Stomach (tissue), 9 donors: ENCODE results near the gene BCL6B. TPM values are rescaled to one million over a fixed set of nuclear protein-coding genes. Genes with fewer than 3 reads are reported as not detected.
A peak's percentile ranks its signal among the peaks of the same experiment; 100 is the strongest.

Experiments
- DNase-seq, 2 donors: peaks; one replicate each; pipeline versions ENCODE4 v3.0.0 to v3.0.0-alpha.2; 2013 to 2019
- H3K27ac ChIP-seq, 5 donors: fragments of 200-600 bp in 4 of 5; sonication (generic) in 4 of 5; one replicate each; pipeline ENCODE4 v1.5.1; 2013 to 2019; ENCODE audit warnings: mild to moderate bottlenecking in 1 of 5, moderate library complexity in 1 of 5
- H3K27me3 ChIP-seq, 3 donors: fragments of 200-600 bp; sonication (generic); one replicate each; pipeline ENCODE4 v1.5.1; 2017 to 2019; ENCODE audit warnings: mixed run types in 1 of 3
- H3K36me3 ChIP-seq, 4 donors: fragments of 200-600 bp; sonication (generic); 1 replicate in 3 of 4; 2 replicates in 1 of 4; pipeline ENCODE4 v1.5.1; 2016 to 2019
- H3K4me1 ChIP-seq, 4 donors: fragments of 200-600 bp; sonication (generic); one replicate each; pipeline ENCODE4 v1.5.1; 2016 to 2019
- H3K4me3 ChIP-seq, 4 donors: fragments of 200-600 bp; sonication (generic) in 3 of 4; one replicate each; pipeline ENCODE4 v1.5.1; 2016 to 2019; ENCODE audit warnings: mild to moderate bottlenecking in 1 of 4
- H3K9me3 ChIP-seq, 4 donors: fragments of 200-600 bp; sonication (generic); one replicate each; pipeline ENCODE4 v1.5.1; 2016 to 2019
- EP300 ChIP-seq: sonication (generic); formaldehyde crosslinking; IDR thresholded peaks from one replicate; pipeline ENCODE4 v1.6.1; 2017; ENCODE audit warnings: antibody characterized with exemption
- POLR2A ChIP-seq, 4 donors: fragments of 450-650 bp; IDR thresholded peaks; one replicate each; pipeline ENCODE4 v1.6.1; 2016; ENCODE audit warnings: antibody characterized with exemption in 4 of 4, control low read depth in 2 of 4, mild to moderate bottlenecking in 1 of 4, moderate library complexity in 1 of 4
- POLR2AphosphoS5 ChIP-seq, 3 donors: sonication (generic); formaldehyde crosslinking; IDR thresholded peaks; one replicate each; pipeline ENCODE4 v1.6.1; 2016; ENCODE audit warnings: antibody characterized with exemption in 3 of 3
- WGBS, 5 donors: extraction: QIAGEN DNeasy Blood & Tissue Kit in 3 of 5; methylation state at CpG; one replicate each; pipeline versions ENCODE4 v1.1.5 to v1.1.7; 2013 to 2018; 5-methylcytosine and 5-hydroxymethylcytosine counted together
- intact Hi-C: fragments of 100-400 bp; cut with DNase I; formaldehyde crosslinking; loops from one replicate; pipeline ENCODE4 v1.15.1; 2023; ENCODE audit warnings: low total_unique reads
- polyA plus RNA-seq, 3 donors: library from polyadenylated mRNA; stranded (reverse); fragments of 200-250 nt; gene quantifications; one replicate each; pipeline ENCODE4 v1.2.3, GENCODE V29; 2013
- total RNA-seq, 5 donors: library from RNA; depleted of rRNA; stranded (reverse); fragments of >200 nt; gene quantifications; one replicate each; pipeline versions ENCODE4 v1.1.0 to v1.2.3, GENCODE V29; 2014 to 2016
- TF ChIP-seq, protein P1 (sequence below), 7 experiments: fragments of 450-650 bp in 4 of 7; fragments of 200-600 bp in 3 of 7; sonication (generic) in 3 of 7; IDR thresholded peaks; one replicate each; pipeline ENCODE4 v1.5.1; 2016 to 2019; ENCODE audit warnings: antibody characterized with exemption in 7 of 7, control low read depth in 2 of 7, mild to moderate bottlenecking in 1 of 7
- donor health status: healthy with polysubstance abuse.
- donor health status: Bipolar disorder and iron deficiency.
- donor health status: healthy.

Gene BCL6B
- total and polyA plus RNA-seq, 8 donors, result 1.3 to 5.5 (median 3.6) TPM; not detected in 2

DNA sequence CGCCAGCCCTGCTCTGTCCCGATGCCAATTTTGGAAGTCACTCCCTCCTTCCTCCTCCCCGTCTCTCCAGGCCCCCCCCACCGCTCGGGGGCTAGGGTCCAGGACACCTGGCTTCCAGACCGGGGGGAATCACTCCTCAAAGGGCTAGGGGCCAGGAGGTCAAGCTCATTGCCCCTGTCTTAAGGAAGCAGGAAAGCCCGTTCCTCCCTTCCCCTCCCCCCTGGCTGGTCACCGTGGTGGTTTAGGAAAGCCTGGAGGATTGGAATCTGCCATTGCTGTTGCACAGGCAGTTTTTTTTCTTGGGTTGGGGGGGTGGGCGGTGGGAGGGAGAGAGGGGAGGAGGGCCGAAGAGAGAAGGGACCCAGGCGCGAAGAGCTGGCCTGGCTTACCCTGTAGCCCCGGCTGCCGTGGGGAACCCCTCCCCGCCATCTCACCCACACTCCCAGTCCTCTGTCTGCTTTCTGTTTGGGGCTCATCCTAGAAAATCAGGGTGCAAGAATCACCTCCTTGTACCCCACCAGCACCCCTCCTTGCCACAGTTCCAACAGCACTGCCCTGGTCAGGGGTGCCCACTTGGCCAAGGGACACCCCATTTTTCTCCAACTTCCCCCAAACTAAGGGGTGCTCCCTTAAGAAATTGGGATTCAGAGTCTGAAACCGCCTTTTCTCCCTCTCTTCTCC lies 2.9 kb upstream of the BCL6B start:
- H3K27ac ChIP-seq, result peak overlapping the region; percentile 65 to 99 (median 97)
- peak overlapping the region; percentile 49 to 57 (median 52) for H3K4me3 ChIP-seq
- DNase-seq, result peak; percentile 57 to 82

DNA sequence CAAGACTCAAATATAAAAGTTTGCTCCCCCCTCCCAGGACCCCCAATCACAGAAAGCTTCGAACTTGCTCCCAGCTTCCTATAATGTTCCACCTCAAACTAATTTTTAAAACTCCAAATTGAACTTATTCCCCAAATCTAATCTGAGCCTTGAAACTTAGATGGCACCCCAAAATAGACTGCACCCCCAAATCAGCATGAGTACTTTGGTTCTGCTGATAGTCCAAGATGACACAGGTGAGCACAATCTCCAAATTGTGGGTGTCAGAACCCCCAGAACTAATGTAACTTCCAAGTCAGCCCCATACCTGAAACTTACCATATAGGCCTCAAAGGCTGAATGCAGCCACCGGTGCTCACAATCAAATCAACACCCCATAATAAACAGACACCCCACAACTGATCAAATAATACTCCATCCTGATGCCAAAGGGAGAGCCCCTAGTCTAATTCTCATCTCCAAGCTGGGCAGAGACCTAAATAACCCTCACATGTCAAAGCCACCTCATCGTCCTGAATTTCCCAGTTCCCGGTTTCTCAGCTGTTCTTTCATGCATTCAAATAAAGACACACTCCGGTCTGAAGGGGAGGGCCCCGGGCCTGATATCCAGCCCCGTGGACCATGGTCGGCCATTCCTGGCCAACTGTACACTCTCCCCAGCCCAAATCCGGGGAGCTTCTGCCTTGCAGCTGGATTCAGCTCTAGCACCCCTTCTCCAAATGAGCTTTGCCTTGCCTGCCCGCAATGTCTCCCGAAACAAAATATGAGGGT lies 1.8 kb upstream of the BCL6B start:
- Histone ChIP-seq H3K4me1 (peaks cover 45 to 72% (median 63%) of the 10 kb centered on the region in 4 donors), H3K9me3 (no peaks in the 10 kb centered on the region), H3K36me3 (peaks cover 4 to 15% (median 14%) of the 10 kb centered on the region in 4 donors), H3K27me3 (peaks cover 3 to 24% (median 10%) of the 10 kb centered on the region in 3 donors), H3K4me3 (peak overlapping the region in 1 of 4 donors; percentile 36), H3K27ac (peak overlapping the region in 4 of 5 donors; percentile 73 to 82 (median 78))
- intact Hi-C loops, result no loop called here
- DNase-seq, result no peak
- TF ChIP-seq EP300 (no peak), POLR2A (IDR thresholded peaks at IDR 0.05) (no peak), POLR2AphosphoS5 (IDR thresholded peaks at IDR 0.05) (no peak)
- TF ChIP-seq, protein P1, sequence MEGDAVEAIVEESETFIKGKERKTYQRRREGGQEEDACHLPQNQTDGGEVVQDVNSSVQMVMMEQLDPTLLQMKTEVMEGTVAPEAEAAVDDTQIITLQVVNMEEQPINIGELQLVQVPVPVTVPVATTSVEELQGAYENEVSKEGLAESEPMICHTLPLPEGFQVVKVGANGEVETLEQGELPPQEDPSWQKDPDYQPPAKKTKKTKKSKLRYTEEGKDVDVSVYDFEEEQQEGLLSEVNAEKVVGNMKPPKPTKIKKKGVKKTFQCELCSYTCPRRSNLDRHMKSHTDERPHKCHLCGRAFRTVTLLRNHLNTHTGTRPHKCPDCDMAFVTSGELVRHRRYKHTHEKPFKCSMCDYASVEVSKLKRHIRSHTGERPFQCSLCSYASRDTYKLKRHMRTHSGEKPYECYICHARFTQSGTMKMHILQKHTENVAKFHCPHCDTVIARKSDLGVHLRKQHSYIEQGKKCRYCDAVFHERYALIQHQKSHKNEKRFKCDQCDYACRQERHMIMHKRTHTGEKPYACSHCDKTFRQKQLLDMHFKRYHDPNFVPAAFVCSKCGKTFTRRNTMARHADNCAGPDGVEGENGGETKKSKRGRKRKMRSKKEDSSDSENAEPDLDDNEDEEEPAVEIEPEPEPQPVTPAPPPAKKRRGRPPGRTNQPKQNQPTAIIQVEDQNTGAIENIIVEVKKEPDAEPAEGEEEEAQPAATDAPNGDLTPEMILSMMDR (IDR thresholded peaks at IDR 0.05), result no peak
- 60 to 73% (median 69%) methylated on average over 9 to 11 of the region's 11 CpGs for WGBS, 5 donors

More for the DNA sequence above, 2.9 kb upstream of the BCL6B start:
- intact Hi-C loops, result no loop called here
- Histone ChIP-seq H3K9me3 (no peaks in the 10 kb centered on the region), H3K4me1 (peaks cover 45 to 83% (median 73%) of the 10 kb centered on the region in 4 donors), H3K27me3 (peaks cover 3 to 24% (median 10%) of the 10 kb centered on the region in 3 donors), H3K36me3 (peaks cover 4 to 15% (median 14%) of the 10 kb centered on the region in 4 donors)
- TF ChIP-seq POLR2A (IDR thresholded peaks at IDR 0.05) (no peak), EP300 (no peak), POLR2AphosphoS5 (IDR thresholded peaks at IDR 0.05) (no peak)
- TF ChIP-seq, protein P1 (IDR thresholded peaks at IDR 0.05), result no peak
- 12 to 20% (median 17%) methylated on average over 11 to 16 of the region's 16 CpGs for WGBS, 5 donors

DNA sequence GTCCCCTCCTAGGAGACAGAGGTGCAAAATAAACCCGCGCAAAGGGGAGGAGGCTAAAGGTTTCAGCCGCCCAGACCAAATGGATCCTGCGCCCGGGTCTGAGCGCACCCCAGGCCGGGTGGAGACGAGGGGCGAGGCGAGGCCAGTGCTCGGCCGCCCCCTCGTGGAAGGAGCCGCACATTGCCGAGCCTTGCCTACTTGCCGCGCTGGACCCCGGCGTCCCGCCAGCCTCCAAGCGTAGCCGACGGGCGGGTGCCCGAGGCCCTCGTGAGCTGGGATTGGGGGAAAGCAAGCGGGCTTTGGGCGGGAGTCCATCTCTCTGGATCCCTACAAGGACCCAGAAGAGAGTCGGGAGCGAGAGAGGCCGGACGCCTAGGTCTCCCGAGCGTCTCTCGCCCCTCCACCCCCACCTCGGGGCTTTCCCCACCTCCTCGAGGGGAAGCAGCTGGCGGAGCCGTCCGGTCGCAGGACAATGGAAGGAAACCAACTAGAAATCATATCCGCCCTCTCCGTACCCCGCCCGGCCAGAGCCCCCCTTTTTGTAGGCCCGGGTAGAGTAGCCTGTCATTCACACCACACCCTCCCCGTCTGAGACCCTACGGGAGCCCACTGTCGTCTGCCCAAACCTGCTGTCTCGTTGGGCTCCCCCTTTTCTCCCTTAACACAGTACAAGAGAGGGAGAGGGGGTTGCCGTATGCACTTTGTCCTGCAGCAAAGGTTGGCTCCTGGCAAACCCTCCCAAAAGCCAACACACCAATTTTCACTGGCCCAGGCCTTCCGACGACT lies 664 bp upstream of the BCL6B start:
- intact Hi-C loops, result no loop called here

More for the DNA sequence above, 664 bp upstream of the BCL6B start:
- TF ChIP-seq EP300 (no peak), POLR2A (IDR thresholded peaks at IDR 0.05) (no peak), POLR2AphosphoS5 (IDR thresholded peaks at IDR 0.05) (peak in 2 of 3 donors; percentile 12 to 36)
- TF ChIP-seq, protein P1 (IDR thresholded peaks at IDR 0.05), result peak in 5 of 7 experiments; percentile 78 to 95 (median 93)
- peaks cover 3 to 24% (median 10%) of the 10 kb centered on the region in 3 donors for H3K27me3 ChIP-seq
- peak; percentile 86 to 93 for DNase-seq
- peak overlapping the region; percentile 25 to 36 (median 29) for H3K4me3 ChIP-seq
- WGBS, 5 donors, result 2 to 3% (median 3%) methylated on average over 13 to 53 of the region's 53 CpGs
- peak overlapping the region in 4 of 5 donors; percentile 73 to 82 (median 78) for H3K27ac ChIP-seq
- no peaks in the 10 kb centered on the region for H3K9me3 ChIP-seq
- peaks cover under 1 to 6% (median 4%) of the 10 kb centered on the region in 4 donors for H3K36me3 ChIP-seq
- peaks cover 37 to 62% (median 56%) of the 10 kb centered on the region in 4 donors for H3K4me1 ChIP-seq
